ENCODE data around the gene INPP5K.

Gene INPP5K

DNA sequence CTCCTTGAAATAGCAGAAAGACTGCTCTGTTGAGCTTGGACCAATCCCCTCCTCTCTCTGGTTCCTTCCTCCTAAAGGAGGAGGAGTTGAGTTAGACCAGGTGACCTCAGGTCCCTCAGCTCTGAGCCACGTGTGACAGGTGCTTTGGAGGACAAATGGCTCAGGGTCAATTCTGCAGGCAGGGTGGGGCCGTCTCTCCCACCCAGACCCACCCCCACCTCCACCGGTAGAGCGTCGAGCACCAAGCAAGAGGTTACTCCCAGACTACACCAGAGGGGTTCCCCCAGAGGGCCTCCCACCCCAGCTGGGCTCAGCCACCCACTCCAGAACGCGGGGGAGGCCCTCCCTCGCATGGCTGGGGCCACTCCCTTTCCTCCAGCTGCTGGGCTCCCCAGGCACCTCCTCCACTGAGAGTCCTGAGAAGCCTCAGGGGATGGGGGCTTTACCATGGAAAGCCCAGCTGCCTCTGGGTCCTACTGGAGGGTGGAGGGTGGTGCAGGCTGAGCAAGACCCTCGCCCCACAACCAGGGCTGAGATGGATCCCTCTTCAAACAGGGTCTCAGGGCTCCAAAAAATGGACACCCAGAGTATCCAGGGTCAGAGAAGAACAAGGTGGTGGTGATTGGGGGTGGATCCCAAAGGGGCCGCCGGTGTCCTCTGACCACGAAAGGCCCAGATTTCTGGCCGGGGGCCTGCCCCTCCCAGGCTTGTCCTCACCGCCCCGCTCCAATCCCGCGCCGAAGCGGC is 31.6 kb downstream of the INPP5K start:
- DNase-seq, result peak; percentile 71

DNA sequence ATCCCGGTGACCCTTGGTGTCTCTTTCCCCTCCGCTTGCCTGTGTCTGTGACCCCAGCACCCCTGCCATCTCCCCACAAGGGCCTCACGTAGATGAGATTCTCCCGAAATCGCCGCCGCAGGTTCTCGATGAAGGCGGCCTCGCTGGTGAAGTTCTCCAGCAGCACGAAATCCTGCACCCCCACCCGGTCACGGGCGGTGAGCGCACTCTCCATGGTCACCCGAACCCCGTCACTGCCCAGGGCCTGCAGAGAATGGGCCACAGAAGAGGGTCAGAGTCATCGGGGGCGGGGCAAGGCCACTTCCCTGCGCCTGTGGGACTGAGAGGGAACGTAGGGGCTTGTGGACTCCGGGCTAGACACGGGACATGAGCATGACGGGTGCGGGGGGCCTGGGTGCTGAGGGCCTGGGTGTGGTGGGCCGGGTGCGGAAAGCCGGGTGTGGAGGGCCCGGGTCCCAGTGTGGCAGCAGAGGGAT is 32.3 kb downstream of the INPP5K start:
- no peak for DNase-seq

DNA sequence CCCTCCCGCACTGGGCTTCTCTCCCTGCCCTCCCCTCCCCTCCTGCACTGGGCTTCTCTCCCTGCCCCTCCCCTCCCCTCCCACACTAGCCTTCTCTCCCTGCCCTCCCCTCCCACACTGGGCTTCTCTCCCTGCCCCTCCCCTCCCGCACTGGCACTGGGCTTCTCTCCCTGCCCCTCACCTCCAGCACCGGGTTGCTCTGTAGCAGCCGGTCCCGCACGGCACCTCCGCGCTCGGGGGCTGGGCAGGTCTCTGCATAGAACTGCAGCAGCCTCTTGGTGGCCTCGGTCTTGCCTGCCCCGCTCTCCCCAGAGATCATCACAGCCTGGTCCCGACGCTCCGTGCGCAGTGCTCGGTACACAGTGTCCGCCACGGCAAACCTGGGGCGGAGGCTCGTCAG is 33.7 kb downstream of the INPP5K start:
- DNase-seq, result no peak

DNA sequence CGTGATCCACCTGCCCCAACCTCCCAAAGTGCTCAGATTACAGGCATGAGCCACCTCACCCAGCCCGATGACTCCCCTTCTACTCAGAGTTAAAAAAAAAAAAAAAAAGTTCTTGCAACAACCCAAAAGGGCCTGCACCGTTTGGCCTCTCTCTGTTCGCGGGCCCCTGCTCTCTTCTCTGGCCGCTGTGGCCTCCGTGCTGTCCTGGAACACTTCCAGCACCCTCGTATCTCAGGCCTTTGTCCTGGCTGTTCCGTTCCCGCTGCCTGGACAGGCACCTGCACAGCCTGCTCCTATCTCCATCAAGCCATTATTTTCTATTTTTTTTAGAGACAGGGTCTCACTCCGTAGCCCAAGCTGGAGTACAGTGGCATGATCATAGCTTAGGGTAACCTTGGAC is 34.7 kb downstream of the INPP5K start:
- no peak for DNase-seq

DNA sequence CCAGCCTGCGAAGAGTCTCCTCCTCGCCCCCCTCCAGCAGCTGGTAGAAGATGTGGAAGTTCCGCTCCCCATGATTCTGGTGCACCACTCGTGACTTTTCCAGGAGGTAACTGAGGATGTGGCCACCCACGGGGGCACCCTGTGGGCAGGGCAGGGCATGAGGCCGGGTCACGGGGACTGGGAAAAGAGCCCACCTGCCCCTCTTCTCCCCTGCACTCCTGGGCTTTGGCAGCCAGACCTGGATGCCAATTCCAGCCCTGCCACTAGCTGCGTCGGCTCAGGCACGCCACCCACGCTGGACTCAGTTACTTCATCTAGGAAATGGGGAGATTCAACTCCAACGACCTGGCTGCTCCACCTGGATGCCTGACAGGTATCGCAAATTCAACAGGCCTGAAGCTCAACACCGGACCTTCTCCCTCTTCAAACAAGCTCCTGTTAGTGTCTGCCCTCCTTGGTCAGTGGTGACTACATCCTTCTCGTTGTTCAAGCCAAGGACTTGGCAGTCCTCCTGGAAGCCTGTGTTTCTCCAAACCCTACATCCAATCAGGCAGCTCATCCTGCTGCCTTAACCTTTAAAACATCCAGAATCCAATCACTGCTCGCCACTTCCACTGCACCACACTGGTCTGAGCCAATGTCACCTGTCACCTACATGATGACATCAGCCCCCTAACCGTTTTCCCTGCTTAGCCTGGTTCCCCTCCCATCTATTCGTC is 35.5 kb downstream of the INPP5K start:
- DNase-seq, result no peak

DNA sequence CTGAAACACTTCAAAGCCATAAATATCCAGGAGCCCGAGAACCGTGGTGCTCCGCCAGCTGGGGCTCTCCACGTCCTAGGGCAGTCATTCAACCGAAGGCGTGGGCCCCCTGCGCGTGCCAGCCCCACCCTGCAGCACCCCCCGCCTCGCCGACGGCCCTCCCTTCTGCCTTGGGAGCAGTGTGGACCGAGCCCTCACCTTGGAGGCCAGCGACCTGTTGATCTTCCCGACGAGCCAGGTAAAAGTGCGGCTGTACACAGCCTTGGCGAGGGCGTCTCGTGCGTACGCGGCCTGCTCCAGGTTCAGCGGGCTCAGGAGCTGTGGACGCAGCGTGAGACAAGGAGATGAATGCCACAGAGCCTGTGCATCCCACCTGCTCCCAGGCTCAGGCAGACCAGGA is 38.0 kb downstream of the INPP5K start:
- no peak for DNase-seq

DNA sequence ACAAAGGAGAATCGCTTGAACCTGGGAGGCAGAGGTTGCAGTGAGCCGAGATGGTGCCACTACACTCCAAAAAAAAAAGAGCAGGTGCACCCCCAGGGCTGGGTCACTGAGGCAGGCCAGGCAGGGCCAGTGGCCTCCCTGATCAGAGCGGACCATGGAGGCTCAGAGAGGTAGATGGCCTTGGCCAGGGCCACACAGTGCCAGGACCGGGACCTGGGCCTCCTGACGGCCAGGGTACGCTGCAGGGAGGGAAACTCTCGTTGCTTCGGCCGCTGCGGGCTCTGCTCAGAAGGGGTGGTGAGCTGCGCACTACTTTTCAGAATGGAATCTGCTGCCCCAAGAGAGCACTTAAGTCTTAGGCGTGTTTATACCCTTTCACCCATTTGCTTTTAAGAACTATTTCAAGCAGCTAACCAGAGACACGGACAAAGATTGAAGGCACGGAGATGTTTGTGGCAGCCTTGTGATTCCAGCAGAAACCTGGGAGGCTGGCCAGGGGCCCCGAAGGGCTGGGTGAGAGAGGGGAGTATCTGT is 41.0 kb downstream of the INPP5K start:
- no peak for DNase-seq

DNA sequence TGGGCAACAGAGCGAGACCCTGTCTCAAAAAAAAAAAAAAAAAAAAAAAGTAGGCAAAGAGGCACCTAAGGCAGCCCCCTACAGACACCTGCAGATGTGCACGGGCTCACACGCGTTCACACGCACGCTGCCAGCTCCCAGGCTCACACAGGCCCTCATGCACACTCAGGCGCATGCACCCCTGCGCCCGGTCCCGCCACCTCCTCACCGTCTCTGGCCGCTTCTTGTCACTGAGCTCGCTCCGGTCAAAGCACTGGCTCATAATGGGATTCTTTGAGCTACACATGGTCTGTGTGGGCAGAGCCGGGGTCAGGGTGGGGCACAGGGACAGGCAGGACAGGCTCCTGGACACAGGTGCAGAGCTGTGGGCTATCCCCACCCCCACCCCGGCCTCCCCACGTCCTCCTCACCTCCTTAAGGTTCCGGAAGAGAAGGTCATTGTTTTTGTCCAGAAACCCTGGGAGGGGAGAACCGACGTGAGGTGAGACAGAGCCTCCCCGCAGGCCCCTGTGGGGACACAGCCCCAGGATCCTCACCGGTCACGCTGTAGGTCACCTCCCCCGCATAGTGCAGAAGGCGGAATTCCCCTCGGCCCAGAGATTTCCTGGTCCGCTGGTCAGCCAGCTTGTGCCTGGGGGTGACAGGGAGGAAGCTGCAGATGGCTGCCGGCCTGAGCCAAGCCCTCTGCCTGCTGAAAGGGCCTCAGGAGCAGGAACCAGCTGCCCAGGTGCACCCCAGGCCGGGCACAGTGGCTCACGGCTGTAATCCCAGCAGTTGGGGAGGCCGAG is 41.8 kb downstream of the INPP5K start:
- DNase-seq, result no peak

DNA sequence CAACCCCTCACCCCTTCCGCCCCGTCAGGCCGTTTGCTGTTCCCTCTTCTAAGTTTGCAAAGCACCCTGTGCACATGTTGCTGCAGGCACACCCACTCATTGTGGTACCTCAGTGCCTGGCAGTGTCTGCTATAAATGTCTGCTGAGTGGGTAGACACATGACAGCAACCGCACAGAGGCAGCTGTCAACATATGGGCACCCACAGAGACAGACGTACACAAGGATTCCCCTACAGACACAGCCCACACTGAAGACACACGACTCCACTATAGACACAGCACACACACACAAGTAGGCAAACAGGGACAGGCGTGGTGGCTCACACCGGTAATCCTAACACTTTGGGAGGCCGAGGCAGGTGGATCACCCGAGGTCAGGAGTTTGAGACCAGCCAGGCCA is 42.6 kb downstream of the INPP5K start:
- DNase-seq, result no peak

DNA sequence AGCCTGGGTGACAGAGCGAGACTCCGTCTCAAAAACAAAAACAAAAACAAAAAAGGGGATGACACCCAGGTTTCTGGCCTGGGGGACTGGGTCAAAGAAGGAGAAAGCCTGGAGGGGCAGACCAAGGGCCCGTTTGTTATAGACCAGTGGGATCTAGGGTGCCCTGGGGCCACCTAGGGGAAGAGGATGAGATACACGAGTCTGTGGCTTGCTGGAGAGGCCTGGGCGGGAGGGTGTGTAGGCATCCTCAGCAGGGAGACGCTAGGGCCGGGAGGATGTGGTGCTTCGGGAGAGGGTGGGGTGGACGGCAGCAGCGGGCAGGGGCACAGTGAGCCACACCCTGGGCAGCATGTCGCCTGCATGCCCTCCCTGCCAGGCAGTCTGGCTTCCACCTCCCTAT is 43.2 kb downstream of the INPP5K start:
- DNase-seq, result no peak

DNA sequence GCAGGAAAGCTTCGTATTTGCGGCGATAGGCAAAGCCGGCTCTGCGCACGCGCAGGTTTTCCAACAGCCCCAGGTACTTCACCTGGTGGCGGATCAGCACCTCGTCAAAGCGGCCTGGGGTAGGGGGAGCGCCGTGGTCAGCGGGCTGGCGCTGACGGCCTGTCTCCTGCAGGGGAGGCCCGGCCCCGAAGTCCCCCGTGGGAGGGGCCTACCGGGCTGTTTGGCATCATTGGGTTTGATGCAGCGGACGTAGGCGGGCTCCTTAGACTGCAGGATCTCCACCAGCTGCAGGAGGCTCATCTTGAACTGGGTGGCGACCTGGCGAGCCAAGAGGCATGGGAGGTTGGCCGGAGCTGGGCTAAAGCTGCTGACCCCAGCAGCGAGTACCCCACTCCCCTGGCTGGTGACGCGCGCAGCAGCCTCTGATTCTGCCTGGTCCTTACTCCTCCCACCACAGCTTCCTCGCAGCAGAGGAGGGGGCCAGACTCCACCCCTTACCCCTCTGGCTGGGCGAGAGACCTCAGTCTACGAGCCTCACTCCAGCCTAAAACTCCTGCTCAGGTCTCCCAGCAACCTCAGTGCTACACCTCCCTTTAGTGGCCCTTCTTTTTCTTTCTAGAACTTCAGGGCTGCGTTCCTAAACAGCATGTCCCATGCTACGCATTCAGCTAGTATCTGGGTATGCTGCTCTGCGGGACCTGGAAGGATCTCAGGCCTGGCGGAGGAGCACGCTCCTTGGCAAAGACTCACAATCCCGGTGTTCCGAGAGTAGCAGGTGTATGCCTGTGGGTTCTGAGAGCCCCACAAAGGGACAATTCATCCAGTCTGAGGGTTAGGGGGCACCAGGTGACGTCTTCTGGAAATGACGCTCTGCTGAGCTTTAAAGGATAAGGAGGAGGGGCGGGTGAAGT is 44.2 kb downstream of the INPP5K start:
- DNase-seq, result no peak

DNA sequence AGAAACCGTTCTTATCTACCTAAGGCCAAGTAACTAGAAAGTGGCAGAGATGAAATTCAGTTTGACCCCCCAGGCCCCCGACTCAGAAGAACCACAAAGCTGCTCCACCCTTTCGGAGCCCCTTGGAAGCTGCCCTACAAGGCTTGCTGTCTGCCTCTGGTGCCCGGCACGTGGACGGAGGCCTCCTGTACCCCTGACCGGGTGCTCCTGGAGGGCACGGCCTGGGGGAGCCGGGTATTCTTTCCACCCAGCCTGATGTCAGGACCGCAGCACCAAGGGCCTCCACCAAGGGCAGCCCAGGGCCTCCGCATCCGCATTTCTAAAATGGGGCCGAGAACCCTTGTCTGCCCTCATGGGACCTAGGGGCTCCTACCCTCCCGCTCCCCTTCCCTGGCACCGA is 44.9 kb downstream of the INPP5K start:
- no peak for DNase-seq

DNA sequence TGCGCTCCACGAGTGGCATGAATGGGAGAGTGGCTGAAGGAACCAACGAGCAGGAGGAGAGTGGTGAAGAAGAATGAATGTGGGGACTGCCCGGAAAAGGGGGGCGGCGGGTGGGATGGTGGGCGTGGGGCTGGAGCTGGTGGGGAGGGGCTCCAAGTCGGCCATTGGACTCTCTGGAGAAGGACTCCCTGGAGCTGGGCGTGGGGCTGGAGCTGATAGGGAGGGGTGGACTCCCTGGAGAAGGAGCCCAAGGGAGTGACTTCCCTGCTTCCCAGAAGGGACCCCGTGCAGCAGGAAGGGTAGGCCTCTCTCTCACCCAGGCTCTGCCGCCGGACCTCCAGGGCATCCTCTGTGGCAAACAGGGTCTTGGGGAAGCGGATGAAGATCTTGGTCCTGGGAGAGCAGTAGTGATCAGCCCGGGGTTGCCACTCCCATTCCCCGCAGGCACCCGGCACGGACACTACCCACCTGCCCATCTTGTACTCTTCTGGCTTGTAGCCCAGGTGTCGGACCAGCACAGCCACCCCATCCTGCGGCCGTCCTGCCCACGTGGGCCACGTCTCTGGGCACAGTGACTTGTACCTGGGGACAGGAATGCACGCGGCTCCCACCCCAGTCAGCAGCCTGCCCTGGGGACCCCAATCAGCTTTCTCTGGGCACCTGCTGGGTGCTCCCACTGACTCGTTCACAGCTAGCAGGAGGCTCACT is 45.5 kb downstream of the INPP5K start:
- no peak for DNase-seq

DNA sequence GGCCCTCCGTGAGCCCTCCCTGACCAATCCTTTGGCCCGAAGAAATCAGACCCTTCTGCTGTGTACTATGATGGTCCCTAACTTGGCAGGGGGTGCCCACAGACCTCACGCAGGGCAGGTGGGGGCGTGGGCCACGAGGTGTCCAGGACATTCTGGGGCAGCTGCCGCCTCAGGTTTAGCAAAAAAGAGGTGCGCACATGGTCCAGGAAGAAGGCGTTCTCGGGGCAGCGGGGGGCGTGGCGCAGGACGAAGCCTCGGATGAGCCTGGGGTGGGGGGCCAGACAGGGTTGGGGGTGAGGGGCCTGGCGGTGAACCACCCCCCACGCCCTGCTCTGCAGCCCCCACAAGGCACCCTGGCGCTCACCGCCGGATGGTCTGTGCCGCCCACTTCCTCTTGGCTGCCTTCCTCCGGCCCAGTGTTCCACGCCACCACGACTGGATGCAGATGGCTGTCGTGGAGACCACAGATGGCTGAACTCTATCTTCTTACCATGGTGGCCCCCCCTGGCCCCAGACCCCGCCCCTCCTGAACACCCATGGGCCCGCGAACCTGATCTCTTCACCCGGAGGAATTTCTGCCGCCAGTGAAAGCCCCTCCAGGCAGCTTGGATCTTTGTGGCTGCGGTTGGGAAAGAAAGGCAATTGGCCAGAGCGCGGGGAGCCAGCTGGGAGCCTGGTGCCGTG is 46.2 kb downstream of the INPP5K start:
- no peak for DNase-seq

DNA sequence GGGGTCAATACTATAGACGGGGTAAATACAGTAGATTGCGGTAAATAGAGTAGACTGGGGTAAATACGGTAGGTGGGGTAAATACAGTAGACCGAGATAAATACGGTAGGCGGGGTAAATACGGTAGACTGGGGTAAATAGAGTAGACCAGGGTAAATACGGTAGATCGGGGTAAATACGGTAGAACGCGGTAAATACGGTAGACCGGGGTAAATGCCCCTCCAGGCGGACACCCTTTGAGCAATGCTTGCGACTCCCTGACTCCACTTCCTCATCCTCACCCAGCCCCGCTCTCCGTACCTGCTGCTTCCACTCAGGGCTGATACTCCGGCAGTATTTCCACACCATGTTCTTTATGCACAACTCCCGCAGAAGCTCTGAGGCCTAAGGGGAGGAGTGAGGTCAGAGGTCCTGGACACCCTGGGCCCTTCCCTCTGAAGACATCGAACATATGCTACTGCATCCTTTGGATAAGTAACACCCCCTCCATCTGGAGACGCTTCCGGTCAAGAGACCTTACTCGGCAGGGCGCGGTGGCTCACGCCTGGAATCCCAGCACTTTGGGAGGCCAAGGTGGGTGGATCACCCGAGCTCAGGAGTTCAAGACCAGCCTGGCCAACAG is 47.1 kb downstream of the INPP5K start:
- no peak for DNase-seq

DNA sequence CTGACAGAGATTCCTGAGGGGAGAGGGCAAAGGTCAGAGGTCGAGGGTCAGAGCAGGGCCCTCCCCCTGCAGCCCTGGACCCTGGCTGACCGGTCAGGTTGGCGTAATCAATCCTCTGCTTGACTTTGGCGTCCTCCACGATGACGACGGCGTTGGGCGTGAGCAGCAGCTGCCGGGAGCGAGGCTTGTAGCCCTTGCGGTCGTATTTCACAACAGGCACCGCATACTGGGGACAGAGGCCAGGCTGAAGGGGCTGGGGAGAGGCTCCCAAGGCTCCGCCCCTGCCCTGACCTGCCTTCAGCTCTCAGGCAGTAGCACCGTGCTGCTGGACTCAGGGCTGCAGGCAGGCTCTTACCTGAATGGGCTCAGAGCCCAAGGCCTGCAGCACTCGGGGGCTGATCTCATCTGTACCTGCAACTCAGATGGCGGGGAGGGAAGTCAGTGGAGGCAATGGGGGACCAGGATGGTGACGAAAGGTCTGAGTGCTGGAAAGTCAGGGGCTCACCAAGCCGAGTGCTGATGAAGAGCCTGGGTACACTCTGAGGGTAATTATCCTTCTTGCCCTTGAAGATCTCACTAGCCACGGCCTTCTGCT is 48.4 kb downstream of the INPP5K start:
- no peak for DNase-seq

DNA sequence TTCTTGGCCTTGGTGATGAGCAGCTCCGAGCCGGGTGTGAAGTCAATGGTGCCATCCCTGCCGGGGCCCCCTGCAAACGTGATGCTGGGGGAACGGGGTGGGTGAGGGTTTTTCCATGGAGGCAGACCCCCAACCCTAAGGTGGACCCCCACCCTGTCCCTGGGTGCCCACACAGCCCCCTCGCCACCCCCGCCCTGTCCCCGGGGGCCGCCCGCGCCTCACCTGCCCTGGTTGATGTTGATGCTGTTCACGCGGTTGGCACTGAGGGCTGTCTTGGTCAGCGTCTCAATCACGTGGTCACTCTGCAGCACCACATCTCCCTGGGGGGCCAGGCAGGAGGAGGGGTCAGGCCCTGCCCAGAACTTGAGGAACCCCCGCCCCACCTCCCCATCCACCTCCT is 49.2 kb downstream of the INPP5K start:
- no peak for DNase-seq

DNA sequence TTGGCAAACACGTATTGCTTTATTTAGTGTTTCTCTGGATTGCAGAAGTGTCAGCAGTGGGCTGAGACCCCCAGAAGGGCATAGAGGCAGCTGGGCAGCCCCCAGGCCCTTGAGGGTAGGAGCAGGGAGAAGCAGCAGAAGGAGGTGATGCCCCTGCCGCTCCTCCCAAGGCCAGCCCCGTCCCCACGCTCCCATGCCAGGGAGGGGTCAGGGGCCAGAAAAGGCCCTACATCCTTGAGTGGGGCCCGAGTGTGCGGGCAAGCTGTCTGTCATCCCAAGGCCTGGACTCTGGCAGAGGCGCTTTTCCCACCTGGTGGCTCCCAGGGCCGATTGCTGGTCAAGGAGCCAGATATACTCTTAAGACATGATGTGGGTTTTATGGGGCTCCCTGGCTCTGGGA is 52.2 kb downstream of the INPP5K start:
- DNase-seq, result no peak

DNA sequence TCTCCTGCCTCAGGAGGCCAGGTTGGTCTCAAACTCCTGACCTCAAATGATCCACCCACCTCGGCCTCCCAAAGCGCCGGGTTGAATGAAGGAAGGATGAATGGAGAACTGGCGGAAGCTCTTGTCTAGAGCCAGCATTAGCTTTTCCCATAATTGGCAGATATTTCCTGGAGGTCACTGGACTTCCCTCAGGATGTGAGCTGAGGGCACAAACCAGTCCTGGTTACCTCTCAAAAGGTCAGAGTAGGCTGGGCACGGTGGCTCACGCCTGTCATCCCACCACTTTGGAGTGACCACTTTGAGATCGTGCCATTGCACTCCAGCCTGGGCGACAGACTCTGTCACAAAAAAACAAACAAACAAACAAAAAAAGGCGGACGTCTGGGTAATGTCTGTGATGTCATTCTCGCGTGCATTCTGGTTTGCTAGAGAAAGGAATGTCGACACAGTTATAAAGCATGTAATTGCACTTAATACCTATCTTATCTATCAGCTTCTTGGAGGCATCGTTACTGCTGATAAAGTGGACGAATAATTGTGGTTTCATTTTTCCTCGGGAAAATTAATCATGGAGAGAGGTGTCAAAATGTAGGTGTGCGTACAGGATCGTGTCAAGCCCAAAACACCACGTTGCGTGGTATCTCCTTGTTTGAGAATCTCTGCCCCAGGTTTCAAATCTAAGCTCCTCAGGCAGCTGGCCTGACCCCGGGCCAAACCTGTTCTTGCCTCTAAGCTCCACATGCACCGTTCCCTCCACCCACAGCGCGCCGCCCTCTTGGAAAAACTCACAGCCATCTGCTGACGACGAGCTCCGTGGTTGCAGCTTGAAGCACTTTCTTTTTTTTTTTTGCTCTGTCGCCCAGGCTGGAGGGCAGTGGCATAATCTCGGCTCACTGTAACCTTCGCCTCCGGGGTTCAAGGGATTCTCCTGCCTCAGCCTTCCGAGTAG is 54.0 kb downstream of the INPP5K start:
- DNase-seq, result no peak

Measured in CD4-positive, alpha-beta T cell treated with Interleukin-17A for 1 hour (primary cell).